ENCODE measurements around the gene PLXDC2.

PLXDC2 gene

GRCh38 chr10:20276127-20276979 is 460.1 kb downstream of the PLXDC2 start:
- H3K27ac ChIP-seq (ENCODE audit: low read depth, low read length) = no peak overlapping the region

GRCh38 chr10:20277820-20278219 is 461.6 kb downstream of the PLXDC2 start:
- Histone ChIP-seq H3K27ac (ENCODE audit: low read depth, low read length) (no peak overlapping the region), H3K36me3 (ENCODE audit: control insufficient read depth, insufficient read depth, low read length) (no peaks in the 10 kb centered on the region), H3K27me3 (ENCODE audit: control insufficient read depth, insufficient read depth, low read length) (no peaks in the 10 kb centered on the region)

More at GRCh38 chr10:20276127-20276979, 460.1 kb downstream of the PLXDC2 start:
- Histone ChIP-seq H3K36me3 (ENCODE audit: control insufficient read depth, insufficient read depth, low read length) (no peaks in the 10 kb centered on the region), H3K27me3 (ENCODE audit: control insufficient read depth, insufficient read depth, low read length) (no peaks in the 10 kb centered on the region), H3K4me1 (ENCODE audit: control insufficient read depth, insufficient read depth, low read length) (no peaks in the 10 kb centered on the region), H3K4me3 (ENCODE audit: low read length) (no peak overlapping the region), H3K9ac (ENCODE audit: low read length) (no peak overlapping the region)

GRCh38 chr10:20281579-20281978 is 465.3 kb downstream of the PLXDC2 start:
- Histone ChIP-seq H3K4me1 (ENCODE audit: control insufficient read depth, insufficient read depth, low read length) (no peaks in the 10 kb centered on the region), H3K27ac (ENCODE audit: low read depth, low read length) (no peak overlapping the region)

More at GRCh38 chr10:20277820-20278219, 461.6 kb downstream of the PLXDC2 start:
- H3K4me1 ChIP-seq (ENCODE audit: control insufficient read depth, insufficient read depth, low read length) = no peaks in the 10 kb centered on the region
- H3K4me3 ChIP-seq (ENCODE audit: low read length) = no peak overlapping the region
- H3K9ac ChIP-seq (ENCODE audit: low read length) = no peak overlapping the region

GRCh38 chr10:20287586-20287985 is 471.4 kb downstream of the PLXDC2 start:
- Histone ChIP-seq H3K4me3 (ENCODE audit: low read length) (no peak overlapping the region), H3K9ac (ENCODE audit: low read length) (no peak overlapping the region), H3K27ac (ENCODE audit: low read depth, low read length) (no peak overlapping the region), H3K4me1 (ENCODE audit: control insufficient read depth, insufficient read depth, low read length) (no peaks in the 10 kb centered on the region), H3K27me3 (ENCODE audit: control insufficient read depth, insufficient read depth, low read length) (no peaks in the 10 kb centered on the region), H3K36me3 (ENCODE audit: control insufficient read depth, insufficient read depth, low read length) (no peaks in the 10 kb centered on the region)

More at GRCh38 chr10:20281579-20281978, 465.3 kb downstream of the PLXDC2 start:
- Histone ChIP-seq H3K36me3 (ENCODE audit: control insufficient read depth, insufficient read depth, low read length) (no peaks in the 10 kb centered on the region), H3K27me3 (ENCODE audit: control insufficient read depth, insufficient read depth, low read length) (no peaks in the 10 kb centered on the region), H3K4me3 (ENCODE audit: low read length) (no peak overlapping the region), H3K9ac (ENCODE audit: low read length) (no peak overlapping the region)

GRCh38 chr10:20288060-20288459 is 471.8 kb downstream of the PLXDC2 start:
- H3K9ac ChIP-seq (ENCODE audit: low read length) = no peak overlapping the region
- H3K27ac ChIP-seq (ENCODE audit: low read depth, low read length) = no peak overlapping the region
- no peaks in the 10 kb centered on the region for H3K4me1 ChIP-seq (ENCODE audit: control insufficient read depth, insufficient read depth, low read length)
- H3K36me3 ChIP-seq (ENCODE audit: control insufficient read depth, insufficient read depth, low read length) = no peaks in the 10 kb centered on the region
- no peak overlapping the region for H3K4me3 ChIP-seq (ENCODE audit: low read length)
- H3K27me3 ChIP-seq (ENCODE audit: control insufficient read depth, insufficient read depth, low read length) = no peaks in the 10 kb centered on the region

GRCh38 chr10:20289070-20289828 is 473.0 kb downstream of the PLXDC2 start:
- no peak overlapping the region for H3K9ac ChIP-seq (ENCODE audit: low read length)
- no peaks in the 10 kb centered on the region for H3K4me1 ChIP-seq (ENCODE audit: control insufficient read depth, insufficient read depth, low read length)
- H3K27me3 ChIP-seq (ENCODE audit: control insufficient read depth, insufficient read depth, low read length) = no peaks in the 10 kb centered on the region
- no peaks in the 10 kb centered on the region for H3K36me3 ChIP-seq (ENCODE audit: control insufficient read depth, insufficient read depth, low read length)
- no peak overlapping the region for H3K27ac ChIP-seq (ENCODE audit: low read depth, low read length)
- H3K4me3 ChIP-seq (ENCODE audit: low read length) = no peak overlapping the region

GRCh38 chr10:20298417-20298816 is 482.2 kb downstream of the PLXDC2 start:
- Histone ChIP-seq H3K4me3 (ENCODE audit: low read length) (no peak overlapping the region), H3K36me3 (ENCODE audit: control insufficient read depth, insufficient read depth, low read length) (no peaks in the 10 kb centered on the region), H3K27ac (ENCODE audit: low read depth, low read length) (no peak overlapping the region), H3K4me1 (ENCODE audit: control insufficient read depth, insufficient read depth, low read length) (no peaks in the 10 kb centered on the region), H3K9ac (ENCODE audit: low read length) (no peak overlapping the region), H3K27me3 (ENCODE audit: control insufficient read depth, insufficient read depth, low read length) (no peaks in the 10 kb centered on the region)

- no peak overlapping the region for H3K9ac ChIP-seq (ENCODE audit: low read length)
- no peak overlapping the region for H3K4me3 ChIP-seq (ENCODE audit: low read length)
- H3K36me3 ChIP-seq (ENCODE audit: control insufficient read depth, insufficient read depth, low read length) = no peaks in the 10 kb centered on the region
- no peaks in the 10 kb centered on the region for H3K4me1 ChIP-seq (ENCODE audit: control insufficient read depth, insufficient read depth, low read length)
- no peak overlapping the region for H3K27ac ChIP-seq (ENCODE audit: low read depth, low read length)
- H3K27me3 ChIP-seq (ENCODE audit: control insufficient read depth, insufficient read depth, low read length) = no peaks in the 10 kb centered on the region
These were observed 483.0 kb downstream of the PLXDC2 start for GRCh38 chr10:20299034-20299736.

GRCh38 chr10:20300735-20301134 is 484.5 kb downstream of the PLXDC2 start:
- Histone ChIP-seq H3K4me1 (ENCODE audit: control insufficient read depth, insufficient read depth, low read length) (no peaks in the 10 kb centered on the region), H3K4me3 (ENCODE audit: low read length) (no peak overlapping the region), H3K36me3 (ENCODE audit: control insufficient read depth, insufficient read depth, low read length) (no peaks in the 10 kb centered on the region), H3K27ac (ENCODE audit: low read depth, low read length) (no peak overlapping the region), H3K27me3 (ENCODE audit: control insufficient read depth, insufficient read depth, low read length) (no peaks in the 10 kb centered on the region), H3K9ac (ENCODE audit: low read length) (no peak overlapping the region)

- H3K9ac ChIP-seq (ENCODE audit: low read length) = no peak overlapping the region
- no peak overlapping the region for H3K4me3 ChIP-seq (ENCODE audit: low read length)
- H3K4me1 ChIP-seq (ENCODE audit: control insufficient read depth, insufficient read depth, low read length) = no peaks in the 10 kb centered on the region
- no peak overlapping the region for H3K27ac ChIP-seq (ENCODE audit: low read depth, low read length)
- H3K36me3 ChIP-seq (ENCODE audit: control insufficient read depth, insufficient read depth, low read length) = no peaks in the 10 kb centered on the region
- H3K27me3 ChIP-seq (ENCODE audit: control insufficient read depth, insufficient read depth, low read length) = no peaks in the 10 kb centered on the region
These were observed 485.8 kb downstream of the PLXDC2 start for GRCh38 chr10:20302033-20302432.

- no peaks in the 10 kb centered on the region for H3K27me3 ChIP-seq (ENCODE audit: control insufficient read depth, insufficient read depth, low read length)
- H3K36me3 ChIP-seq (ENCODE audit: control insufficient read depth, insufficient read depth, low read length) = no peaks in the 10 kb centered on the region
- no peak overlapping the region for H3K9ac ChIP-seq (ENCODE audit: low read length)
- H3K4me1 ChIP-seq (ENCODE audit: control insufficient read depth, insufficient read depth, low read length) = no peaks in the 10 kb centered on the region
- no peak overlapping the region for H3K4me3 ChIP-seq (ENCODE audit: low read length)
- H3K27ac ChIP-seq (ENCODE audit: low read depth, low read length) = no peak overlapping the region
These were observed 487.4 kb downstream of the PLXDC2 start for GRCh38 chr10:20303453-20304152.

GRCh38 chr10:20313665-20314064 is 497.4 kb downstream of the PLXDC2 start:
- no peak overlapping the region for H3K4me3 ChIP-seq (ENCODE audit: low read length)
- no peak overlapping the region for H3K9ac ChIP-seq (ENCODE audit: low read length)
- no peaks in the 10 kb centered on the region for H3K36me3 ChIP-seq (ENCODE audit: control insufficient read depth, insufficient read depth, low read length)
- no peaks in the 10 kb centered on the region for H3K27me3 ChIP-seq (ENCODE audit: control insufficient read depth, insufficient read depth, low read length)
- no peaks in the 10 kb centered on the region for H3K4me1 ChIP-seq (ENCODE audit: control insufficient read depth, insufficient read depth, low read length)
- no peak overlapping the region for H3K27ac ChIP-seq (ENCODE audit: low read depth, low read length)

All from rectal smooth muscle tissue (tissue), 1 donor.